ENCODE results near the gene EGFR. TPM values are rescaled to one million over a fixed set of nuclear protein-coding genes. Genes with fewer than 3 reads are reported as not detected.
A peak's percentile ranks its signal among the peaks of the same experiment; 100 is the strongest.

The EGFR gene
- total RNA-seq, 2 donors from 2014 or later, result 54.8 to 56.7 TPM

DNA sequence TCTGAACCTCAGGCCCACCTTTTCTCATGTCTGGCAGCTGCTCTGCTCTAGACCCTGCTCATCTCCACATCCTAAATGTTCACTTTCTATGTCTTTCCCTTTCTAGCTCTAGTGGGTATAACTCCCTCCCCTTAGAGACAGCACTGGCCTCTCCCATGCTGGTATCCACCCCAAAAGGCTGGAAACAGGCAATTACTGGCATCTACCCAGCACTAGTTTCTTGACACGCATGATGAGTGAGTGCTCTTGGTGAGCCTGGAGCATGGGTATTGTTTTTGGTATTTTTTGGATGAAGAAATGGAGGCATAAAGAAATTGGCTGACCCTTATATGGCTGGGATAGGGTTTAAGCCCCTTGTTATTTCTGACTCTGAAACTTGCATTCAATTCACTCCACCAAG is 156.0 kb downstream of the EGFR start:
- Histone ChIP-seq H3K4me3 (no peak overlapping the region), H3K9me3 (no peaks in the 10 kb centered on the region), H3K4me1 (ENCODE audit: control insufficient read depth in 1 of 2, low read depth in 2 of 2) (peaks cover 15 to 23% of the 10 kb centered on the region in 2 donors), H3K27me3 (replicated peaks; ENCODE audit: insufficient read depth) (no peaks in the 10 kb centered on the region), H3K27ac (no peak overlapping the region), H3K36me3 (peaks cover 40% of the 10 kb centered on the region)
- DNase-seq (ENCODE audit: low spot score), result no peak
- ATAC-seq (ENCODE audit: insufficient number of reproducible peaks, low FRiP score, low read depth), result no peak
- TF ChIP-seq, protein P1, sequence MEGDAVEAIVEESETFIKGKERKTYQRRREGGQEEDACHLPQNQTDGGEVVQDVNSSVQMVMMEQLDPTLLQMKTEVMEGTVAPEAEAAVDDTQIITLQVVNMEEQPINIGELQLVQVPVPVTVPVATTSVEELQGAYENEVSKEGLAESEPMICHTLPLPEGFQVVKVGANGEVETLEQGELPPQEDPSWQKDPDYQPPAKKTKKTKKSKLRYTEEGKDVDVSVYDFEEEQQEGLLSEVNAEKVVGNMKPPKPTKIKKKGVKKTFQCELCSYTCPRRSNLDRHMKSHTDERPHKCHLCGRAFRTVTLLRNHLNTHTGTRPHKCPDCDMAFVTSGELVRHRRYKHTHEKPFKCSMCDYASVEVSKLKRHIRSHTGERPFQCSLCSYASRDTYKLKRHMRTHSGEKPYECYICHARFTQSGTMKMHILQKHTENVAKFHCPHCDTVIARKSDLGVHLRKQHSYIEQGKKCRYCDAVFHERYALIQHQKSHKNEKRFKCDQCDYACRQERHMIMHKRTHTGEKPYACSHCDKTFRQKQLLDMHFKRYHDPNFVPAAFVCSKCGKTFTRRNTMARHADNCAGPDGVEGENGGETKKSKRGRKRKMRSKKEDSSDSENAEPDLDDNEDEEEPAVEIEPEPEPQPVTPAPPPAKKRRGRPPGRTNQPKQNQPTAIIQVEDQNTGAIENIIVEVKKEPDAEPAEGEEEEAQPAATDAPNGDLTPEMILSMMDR (IDR thresholded peaks at IDR 0.05), result no peak

DNA sequence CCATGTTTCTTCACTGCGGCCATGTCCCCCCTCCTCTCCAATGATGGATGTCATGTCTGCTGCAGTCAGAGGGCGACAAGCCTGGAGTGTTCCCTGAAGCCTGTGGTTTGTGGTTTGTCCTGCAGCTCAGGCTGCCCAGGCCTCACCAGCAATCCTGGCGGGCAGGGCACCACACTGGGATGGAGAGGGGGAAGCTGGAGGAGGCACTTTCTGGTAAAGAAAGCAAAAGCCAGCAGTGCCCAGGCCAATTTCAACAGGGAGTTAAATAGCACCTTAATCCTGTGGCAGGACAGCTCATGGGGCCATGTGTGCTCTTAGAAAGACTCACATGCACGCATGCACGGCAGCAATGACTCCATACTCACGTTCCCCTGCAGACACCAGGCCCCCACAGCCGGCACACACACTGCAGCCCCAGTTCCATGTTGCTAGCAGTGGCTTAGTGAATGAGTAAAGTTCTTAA is 158.3 kb downstream of the EGFR start:
- peaks cover 37% of the 10 kb centered on the region for H3K36me3 ChIP-seq
- peak overlapping the region; percentile 64 to 79 for H3K27ac ChIP-seq
- no peaks in the 10 kb centered on the region for H3K27me3 ChIP-seq (replicated peaks; ENCODE audit: insufficient read depth)
- peak overlapping the region; percentile 46 for H3K4me3 ChIP-seq
- DNase-seq (ENCODE audit: low spot score) (no peak), ATAC-seq (ENCODE audit: insufficient number of reproducible peaks, low FRiP score, low read depth) (no peak)
- TF ChIP-seq, protein P1 (IDR thresholded peaks at IDR 0.05), result no peak
- H3K4me1 ChIP-seq (ENCODE audit: control insufficient read depth in 1 of 2, low read depth in 2 of 2), result peaks cover 15 to 23% of the 10 kb centered on the region in 2 donors
- no peaks in the 10 kb centered on the region for H3K9me3 ChIP-seq

GRCh38 chr7:55177589-55178261 is 158.9 kb downstream of the EGFR start:
- H3K27me3 ChIP-seq (replicated peaks; ENCODE audit: insufficient read depth), result no peaks in the 10 kb centered on the region
- peak overlapping the region; percentile 46 for H3K4me3 ChIP-seq
- TF ChIP-seq, protein P1 (IDR thresholded peaks at IDR 0.05), result no peak
- ATAC-seq (ENCODE audit: insufficient number of reproducible peaks, low FRiP score, low read depth) (no peak), DNase-seq (ENCODE audit: low spot score) (no peak)
- H3K27ac ChIP-seq, result peak overlapping the region; percentile 64 to 79
- H3K36me3 ChIP-seq, result peaks cover 39% of the 10 kb centered on the region
- no peaks in the 10 kb centered on the region for H3K9me3 ChIP-seq
- peaks cover 15 to 23% of the 10 kb centered on the region in 2 donors for H3K4me1 ChIP-seq (ENCODE audit: control insufficient read depth in 1 of 2, low read depth in 2 of 2)

DNA sequence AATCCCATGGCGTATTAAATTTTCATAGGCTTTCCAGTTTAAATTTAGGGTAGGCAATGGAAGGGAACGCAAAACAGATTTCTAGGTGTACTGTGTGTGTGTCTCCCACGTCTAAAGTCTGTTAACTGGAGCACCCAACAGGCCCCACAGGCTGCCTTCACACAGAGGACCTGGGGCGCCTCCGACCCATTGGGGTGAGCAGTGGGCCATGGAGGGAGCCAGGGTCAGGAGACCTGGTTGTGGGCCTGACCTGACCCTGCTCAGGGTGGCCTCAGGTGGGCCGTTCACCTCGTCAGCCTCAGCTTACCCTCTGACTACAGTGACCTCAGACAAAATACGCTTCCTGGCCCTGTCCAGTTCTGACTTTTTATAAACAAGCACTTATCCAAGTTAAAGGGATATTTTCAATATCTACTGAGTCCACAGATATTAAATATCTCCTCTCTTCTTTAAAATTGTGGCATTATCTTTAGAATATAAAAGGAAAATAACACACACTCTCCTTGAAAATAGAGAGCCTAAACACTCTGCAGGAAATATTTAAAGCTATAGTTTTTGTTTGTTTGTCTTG is 159.6 kb downstream of the EGFR start:
- TF ChIP-seq, protein P1 (IDR thresholded peaks at IDR 0.05), result no peak
- DNase-seq (ENCODE audit: low spot score) (no peak), ATAC-seq (ENCODE audit: insufficient number of reproducible peaks, low FRiP score, low read depth) (no peak)
- no peak overlapping the region for H3K4me3 ChIP-seq
- H3K27me3 ChIP-seq (replicated peaks; ENCODE audit: insufficient read depth), result no peaks in the 10 kb centered on the region
- peaks cover 15 to 23% of the 10 kb centered on the region in 2 donors for H3K4me1 ChIP-seq (ENCODE audit: control insufficient read depth in 1 of 2, low read depth in 2 of 2)
- H3K27ac ChIP-seq, result peak overlapping the region; percentile 64 to 79
- no peaks in the 10 kb centered on the region for H3K9me3 ChIP-seq
- peaks cover 37% of the 10 kb centered on the region for H3K36me3 ChIP-seq

DNA sequence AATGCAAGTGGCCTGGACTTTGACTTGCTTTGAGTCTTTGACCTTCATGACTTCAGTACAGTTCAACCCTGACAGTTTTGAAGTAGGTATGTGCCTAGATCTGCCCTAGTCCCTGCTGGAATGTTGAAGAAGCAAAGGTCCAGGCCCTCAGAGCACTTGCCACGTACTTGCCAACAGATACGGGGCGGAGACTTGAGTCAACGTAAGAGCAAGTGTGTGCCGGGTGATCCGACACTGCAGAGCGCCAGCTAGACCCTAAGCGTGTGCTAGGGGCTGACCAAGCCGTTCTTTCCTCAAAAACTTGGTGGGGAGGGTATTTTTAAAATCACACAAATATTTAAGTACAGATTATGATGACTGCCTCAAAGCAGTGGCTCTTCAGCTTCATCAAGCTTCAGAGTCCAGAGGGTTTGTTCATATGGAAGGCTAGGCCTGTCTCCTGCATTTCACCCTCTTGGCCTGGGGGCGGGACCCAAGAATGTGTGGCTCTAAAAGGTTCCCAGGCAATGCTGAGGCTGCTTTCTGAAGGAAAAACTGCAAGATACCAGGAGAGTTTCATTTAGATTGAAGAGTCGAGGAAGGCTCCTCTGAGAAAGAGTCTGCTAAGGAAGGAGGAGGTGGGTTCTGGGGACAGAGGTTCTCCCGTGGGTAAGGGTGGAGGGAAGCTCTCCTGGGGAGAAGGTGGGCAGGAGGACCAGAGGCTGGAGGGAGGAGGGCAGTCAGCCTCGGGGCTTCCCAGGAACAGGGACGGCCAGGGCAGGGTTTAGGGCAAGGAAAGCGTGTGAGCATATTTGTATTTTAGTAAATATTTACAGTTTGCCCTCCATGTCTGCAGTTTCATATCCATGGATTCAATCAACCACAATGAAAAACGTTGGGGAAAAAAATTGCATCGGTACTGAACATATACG is 160.3 kb downstream of the EGFR start:
- Histone ChIP-seq H3K4me1 (ENCODE audit: control insufficient read depth in 1 of 2, low read depth in 2 of 2) (peaks cover 15 to 23% of the 10 kb centered on the region in 2 donors), H3K36me3 (peaks cover 35% of the 10 kb centered on the region), H3K27ac (peak overlapping the region; percentile 22 to 64), H3K9me3 (no peaks in the 10 kb centered on the region), H3K27me3 (replicated peaks; ENCODE audit: insufficient read depth) (no peaks in the 10 kb centered on the region), H3K4me3 (no peak overlapping the region)
- ATAC-seq (ENCODE audit: insufficient number of reproducible peaks, low FRiP score, low read depth), result no peak
- TF ChIP-seq, protein P1 (IDR thresholded peaks at IDR 0.05), result no peak
- no peak for DNase-seq (ENCODE audit: low spot score)

Measured in thoracic aorta (tissue), 2 donors.